ENCODE data around the gene TMEM254.

GRCh38 chr10:80122110-80122710 is 43.7 kb downstream of the TMEM254 start:
- TF ChIP-seq CTCF (conservative IDR thresholded peaks at IDR 0.05; ENCODE audit: low read depth in 2 of 2) (no peak), POLR2AphosphoS5 (IDR thresholded peaks at IDR 0.05; ENCODE audit: low read depth) (no peak), STAT1 (IDR thresholded peaks at IDR 0.05; ENCODE audit: unreplicated experiment) (no peak), REST (IDR thresholded peaks at IDR 0.05; ENCODE audit: unreplicated experiment) (no peak), ZNF331 (CRISPR knock-in tag; IDR thresholded peaks at IDR 0.05; ENCODE audit: low read depth) (no peak), CREB1 (CRISPR knock-in tag; IDR thresholded peaks at IDR 0.05; ENCODE audit: low read depth) (no peak), EZH2 (IDR thresholded peaks at IDR 0.05; ENCODE audit: low read depth, unreplicated experiment) (no peak), JUNB (IDR thresholded peaks at IDR 0.05; ENCODE audit: unreplicated experiment) (no peak)
